Activated CD8-positive, alpha-beta memory T cell treated with anti-CD3 and anti-CD28 coated beads, Interleukin-2, amount 10 ng/mL, durations not matched to agents 7 days and 5 days (primary cell): ENCODE data around the gene PRKCE. TPM values are rescaled to one million over a fixed set of nuclear protein-coding genes. Genes with fewer than 3 reads are reported as not detected.
"Not testable (repeated sequence)": the region's sequence is repeated elsewhere in the genome, so short reads cannot be mapped to it uniquely, and the experiment has no call there.

ENCODE experiments used
- ATAC-seq: fragments of 150-1000 bp; cut with Tn5 transposase; one replicate; pipeline ENCODE4 v1.10.0; 2021; ENCODE audit warnings: moderate library complexity
- CTCF ChIA-PET: fragments of 350-600 bp; sonication (Branson Sonifier 250); formaldehyde crosslinking; loops from one replicate; lab custom pipeline; 2021; ENCODE audit warnings: antibody characterized with exemption; lab: Charles Lee
- DNase-seq: peaks from one replicate; pipeline ENCODE4 v3.0.0-alpha.2; 2020
- H3K27ac Mint-ChIP-seq: one replicate; pipeline ENCODE4 v1.8.0; 2021; ENCODE audit warnings: mild to moderate bottlenecking, mixed read lengths
- H3K27me3 Mint-ChIP-seq: one replicate; pipeline ENCODE4 v1.8.0; 2021; ENCODE audit warnings: mixed read lengths
- H3K36me3 Mint-ChIP-seq: one replicate; pipeline ENCODE4 v1.8.0; 2021; ENCODE audit warnings: mild to moderate bottlenecking, mixed read lengths
- H3K4me1 Mint-ChIP-seq: one replicate; pipeline ENCODE4 v1.8.0; 2021; ENCODE audit warnings: mixed read lengths
- H3K4me3 Mint-ChIP-seq: one replicate; pipeline ENCODE4 v1.8.0; 2021; ENCODE audit warnings: mild to moderate bottlenecking, moderate library complexity, mixed read lengths
- H3K9me3 Mint-ChIP-seq: one replicate; pipeline ENCODE4 v1.8.0; 2022; ENCODE audit warnings: low read depth, mixed read lengths
- total RNA-seq, 2 experiments: library from RNA; stranded (reverse); gene quantifications; one replicate each; pipeline ENCODE4 v1.2.3, GENCODE V29; 2021

The PRKCE gene
- total RNA-seq, 2 experiments from 2014 or later, result 16.7 to 39.2 TPM

GRCh38 chr2:45714679-45715078 lies 63.2 kb downstream of the PRKCE start:
- Mint-ChIP-seq H3K9me3 (no peaks in the 10 kb centered on the region), H3K4me3 (no peak overlapping the region), H3K27ac (no peak overlapping the region), H3K4me1 (no peaks in the 10 kb centered on the region), H3K36me3 (no peaks in the 10 kb centered on the region), H3K27me3 (no peaks in the 10 kb centered on the region)
- ATAC-seq (no peak), DNase-seq (no peak)
- CTCF ChIA-PET, result no interaction called here

GRCh38 chr2:45715601-45716379 lies 64.3 kb downstream of the PRKCE start:
- Mint-ChIP-seq H3K27me3 (no peaks in the 10 kb centered on the region), H3K4me1 (no peaks in the 10 kb centered on the region), H3K27ac (no peak overlapping the region), H3K9me3 (no peaks in the 10 kb centered on the region), H3K36me3 (no peaks in the 10 kb centered on the region), H3K4me3 (no peak overlapping the region)
- ATAC-seq (no peak), DNase-seq (no peak)
- CTCF ChIA-PET, result no interaction called here

DNA sequence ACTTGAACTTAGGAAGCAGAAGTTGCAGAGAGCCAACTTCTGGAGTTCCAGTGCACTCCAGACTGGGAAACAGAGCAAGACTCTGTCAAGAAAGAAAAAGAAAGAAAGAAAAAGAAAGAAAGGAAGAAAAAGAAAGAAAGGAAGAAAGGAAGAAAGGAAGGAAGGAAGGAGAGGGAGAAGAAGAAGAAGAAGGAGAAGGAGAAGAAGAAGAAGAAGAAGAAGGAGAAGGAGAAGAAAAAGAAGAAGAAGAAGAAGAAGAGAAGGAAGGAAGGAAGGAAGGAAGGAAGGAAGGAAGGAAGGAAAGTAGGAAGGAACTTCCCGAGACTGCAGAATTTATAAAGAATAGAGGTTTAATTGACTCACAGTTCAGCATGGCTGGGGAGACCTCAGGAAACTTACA lies 65.0 kb downstream of the PRKCE start:
- H3K36me3 Mint-ChIP-seq, H3K4me3 Mint-ChIP-seq, CTCF ChIA-PET, H3K27me3 Mint-ChIP-seq, H3K4me1 Mint-ChIP-seq, H3K27ac Mint-ChIP-seq, DNase-seq, ATAC-seq, H3K9me3 Mint-ChIP-seq: not testable (repeated sequence)

- H3K4me3 Mint-ChIP-seq, result no peak overlapping the region
- H3K9me3 Mint-ChIP-seq, result no peaks in the 10 kb centered on the region
- H3K27ac Mint-ChIP-seq, result no peak overlapping the region
- CTCF ChIA-PET, result no interaction called here
- DNase-seq (no peak), ATAC-seq (no peak)
- H3K36me3 Mint-ChIP-seq, result no peaks in the 10 kb centered on the region
- no peaks in the 10 kb centered on the region for H3K27me3 Mint-ChIP-seq
- H3K4me1 Mint-ChIP-seq, result no peaks in the 10 kb centered on the region
These were observed 65.4 kb downstream of the PRKCE start for GRCh38 chr2:45716915-45717314.

DNA sequence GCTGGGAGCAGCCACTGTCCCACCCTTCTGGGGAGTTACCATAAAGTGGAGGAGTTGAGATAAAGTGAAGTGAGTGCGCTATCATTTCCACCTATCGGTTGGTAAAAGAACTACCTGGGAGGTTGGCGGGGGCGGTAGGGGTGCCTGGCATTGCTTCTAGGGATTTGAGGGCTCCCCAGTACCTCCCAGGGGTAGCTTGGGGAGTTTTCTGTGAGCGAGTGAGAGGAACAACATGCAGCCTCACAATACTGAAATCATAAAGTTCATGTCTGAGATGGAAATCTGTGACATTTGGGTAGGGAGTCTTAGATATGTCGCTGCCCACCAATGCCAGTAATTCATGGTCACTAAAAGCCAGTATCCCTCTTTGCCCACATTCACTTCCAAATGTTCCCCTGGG lies 68.7 kb downstream of the PRKCE start:
- no peaks in the 10 kb centered on the region for H3K27me3 Mint-ChIP-seq
- H3K36me3 Mint-ChIP-seq, result no peaks in the 10 kb centered on the region
- CTCF ChIA-PET, result no interaction called here
- no peaks in the 10 kb centered on the region for H3K9me3 Mint-ChIP-seq
- H3K27ac Mint-ChIP-seq, result no peak overlapping the region
- ATAC-seq (no peak), DNase-seq (no peak)
- no peak overlapping the region for H3K4me3 Mint-ChIP-seq
- H3K4me1 Mint-ChIP-seq, result peaks cover 12% of the 10 kb centered on the region

- H3K4me1 Mint-ChIP-seq, result peaks cover 12% of the 10 kb centered on the region
- DNase-seq, result no peak
- H3K27me3 Mint-ChIP-seq, result no peaks in the 10 kb centered on the region
- CTCF ChIA-PET, result no interaction called here
- no peak overlapping the region for H3K27ac Mint-ChIP-seq
- H3K9me3 Mint-ChIP-seq, result no peaks in the 10 kb centered on the region
- no peaks in the 10 kb centered on the region for H3K36me3 Mint-ChIP-seq
- H3K4me3 Mint-ChIP-seq, result no peak overlapping the region
- no peak for ATAC-seq
These were observed 69.7 kb downstream of the PRKCE start for GRCh38 chr2:45721150-45721549.

DNA sequence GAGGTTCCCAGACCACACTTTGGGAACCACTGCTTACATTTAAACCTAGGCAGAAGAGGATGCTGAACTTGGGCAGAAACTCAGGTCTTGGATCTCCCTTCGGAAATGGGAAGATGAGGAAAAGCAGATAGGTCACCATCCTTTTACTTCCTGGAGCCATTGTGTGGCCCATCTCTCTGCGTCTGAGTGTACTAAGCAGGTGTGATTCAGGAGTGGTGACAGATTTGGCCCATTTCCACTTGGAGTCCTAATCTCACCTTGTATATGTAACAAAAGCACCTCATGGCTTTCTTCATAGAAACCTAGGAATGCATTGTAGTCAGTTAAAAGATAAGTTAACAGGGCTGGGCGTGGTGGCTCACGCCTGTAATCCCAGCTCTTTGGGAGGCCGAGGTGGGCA lies 71.0 kb downstream of the PRKCE start:
- H3K27ac Mint-ChIP-seq, result no peak overlapping the region
- peaks cover 12% of the 10 kb centered on the region for H3K4me1 Mint-ChIP-seq
- ATAC-seq (no peak), DNase-seq (no peak)
- no peaks in the 10 kb centered on the region for H3K9me3 Mint-ChIP-seq
- no peaks in the 10 kb centered on the region for H3K36me3 Mint-ChIP-seq
- no peaks in the 10 kb centered on the region for H3K27me3 Mint-ChIP-seq
- H3K4me3 Mint-ChIP-seq, result no peak overlapping the region
- CTCF ChIA-PET, result no interaction called here

DNA sequence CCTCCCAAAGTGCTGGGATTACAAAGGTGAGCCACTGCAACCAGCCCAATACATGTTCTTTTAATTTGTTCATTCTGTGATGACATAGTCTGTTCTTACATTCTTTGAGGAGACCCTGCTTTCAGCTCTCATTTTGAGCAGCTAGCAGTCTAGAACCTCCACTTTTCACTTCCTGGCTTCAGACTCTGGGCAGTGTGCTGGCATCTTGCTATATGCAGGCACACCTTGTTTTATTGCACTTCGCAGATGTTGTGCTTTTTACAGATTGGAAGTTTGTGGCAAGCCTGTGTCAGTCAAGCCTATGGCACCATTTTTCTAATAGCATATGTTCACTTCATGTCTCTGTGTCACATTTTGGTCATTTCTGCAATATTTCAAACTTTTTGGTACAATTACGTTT lies 72.4 kb downstream of the PRKCE start:
- Mint-ChIP-seq H3K36me3 (no peaks in the 10 kb centered on the region), H3K27me3 (no peaks in the 10 kb centered on the region), H3K4me3 (no peak overlapping the region), H3K4me1 (peaks cover 12% of the 10 kb centered on the region), H3K9me3 (no peaks in the 10 kb centered on the region), H3K27ac (no peak overlapping the region)
- ATAC-seq (no peak), DNase-seq (no peak)
- CTCF ChIA-PET, result interaction anchor here (1.3 kb wide), 1 partner anchor 81 kb away, joined by 3 read pairs; no protein-coding TSS in a partner anchor

- H3K27me3 Mint-ChIP-seq, result no peaks in the 10 kb centered on the region
- H3K4me3 Mint-ChIP-seq, result no peak overlapping the region
- CTCF ChIA-PET, result no interaction called here
- no peaks in the 10 kb centered on the region for H3K9me3 Mint-ChIP-seq
- no peak for DNase-seq
- no peak for ATAC-seq
- no peaks in the 10 kb centered on the region for H3K36me3 Mint-ChIP-seq
- H3K27ac Mint-ChIP-seq, result no peak overlapping the region
- H3K4me1 Mint-ChIP-seq, result peaks cover 12% of the 10 kb centered on the region
These were observed 72.9 kb downstream of the PRKCE start for GRCh38 chr2:45724335-45724734.

DNA sequence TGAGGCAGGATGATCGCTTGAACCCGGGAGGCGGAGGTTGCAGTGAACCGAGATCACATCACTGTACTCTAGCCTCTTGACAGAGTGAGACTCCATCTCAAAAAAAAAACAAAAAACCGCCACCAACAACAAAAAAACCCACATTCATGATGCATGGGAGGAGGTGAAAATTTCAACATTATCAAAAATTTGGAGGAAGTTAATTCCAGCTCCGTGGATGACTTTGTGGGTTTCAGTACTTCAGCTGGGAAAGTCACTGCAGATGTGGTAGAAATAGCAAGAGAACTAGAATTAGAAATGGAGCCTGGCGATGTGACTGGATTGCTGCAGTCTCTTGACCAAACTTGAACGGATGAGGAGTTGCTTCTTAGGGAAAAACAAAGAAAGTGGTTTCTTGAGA lies 74.3 kb downstream of the PRKCE start:
- Mint-ChIP-seq H3K4me1 (peaks cover 12% of the 10 kb centered on the region), H3K4me3 (no peak overlapping the region), H3K27ac (no peak overlapping the region), H3K27me3 (no peaks in the 10 kb centered on the region), H3K36me3 (no peaks in the 10 kb centered on the region), H3K9me3 (no peaks in the 10 kb centered on the region)
- no peak for ATAC-seq
- DNase-seq, result no peak
- CTCF ChIA-PET, result no interaction called here

DNA sequence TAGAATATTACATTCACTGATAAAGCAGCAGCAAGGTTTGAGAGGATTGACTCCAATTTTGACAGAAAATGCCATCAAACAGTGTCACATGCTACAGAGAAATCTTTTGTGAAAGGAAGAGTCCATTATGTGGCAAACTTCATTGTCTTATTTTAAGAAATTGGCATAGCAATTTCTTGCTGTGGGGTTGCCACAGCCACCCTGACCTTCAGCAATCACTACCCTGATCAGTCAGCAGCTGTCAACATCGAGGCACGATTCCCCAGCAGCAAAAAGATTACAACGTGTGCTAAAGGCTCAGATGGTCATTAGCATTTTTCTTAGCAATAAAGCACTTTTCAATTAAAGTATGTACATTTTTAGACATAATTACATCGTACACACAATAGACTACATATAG lies 74.7 kb downstream of the PRKCE start:
- H3K27me3 Mint-ChIP-seq, result no peaks in the 10 kb centered on the region
- no peak for ATAC-seq
- H3K4me1 Mint-ChIP-seq, result peaks cover 12% of the 10 kb centered on the region
- no peak overlapping the region for H3K27ac Mint-ChIP-seq
- H3K36me3 Mint-ChIP-seq, result no peaks in the 10 kb centered on the region
- H3K9me3 Mint-ChIP-seq, result no peaks in the 10 kb centered on the region
- CTCF ChIA-PET, result no interaction called here
- no peak overlapping the region for H3K4me3 Mint-ChIP-seq
- DNase-seq, result no peak

DNA sequence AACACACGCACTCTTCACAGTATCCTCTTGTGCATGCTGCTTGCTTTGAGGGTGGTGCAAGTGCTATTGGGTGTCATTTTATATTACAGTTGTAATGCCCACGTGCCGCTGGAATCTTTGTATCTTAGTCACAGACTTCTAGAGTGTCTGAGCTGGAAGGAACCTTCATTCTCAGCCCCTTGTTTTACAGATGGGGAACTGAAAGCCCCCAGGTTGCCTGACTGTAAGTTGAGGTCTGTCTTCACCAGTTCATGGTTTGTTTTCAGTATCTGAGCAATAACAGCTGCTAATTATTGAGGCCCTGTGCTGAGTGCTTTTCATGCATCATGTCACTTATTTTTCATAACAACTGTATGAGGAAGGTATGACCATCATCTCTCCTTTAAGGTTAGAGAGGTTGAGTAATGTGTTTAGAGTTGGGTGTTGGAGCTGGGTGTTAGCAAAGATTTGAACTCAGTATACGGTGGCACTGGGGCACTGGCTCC lies 77.0 kb downstream of the PRKCE start:
- H3K4me3 Mint-ChIP-seq, result no peak overlapping the region
- no peaks in the 10 kb centered on the region for H3K36me3 Mint-ChIP-seq
- H3K9me3 Mint-ChIP-seq, result no peaks in the 10 kb centered on the region
- no peaks in the 10 kb centered on the region for H3K27me3 Mint-ChIP-seq
- no peak for ATAC-seq
- peaks cover 10% of the 10 kb centered on the region for H3K4me1 Mint-ChIP-seq
- no peak overlapping the region for H3K27ac Mint-ChIP-seq
- no peak for DNase-seq
- CTCF ChIA-PET, result interaction anchor here (1.5 kb wide), 1 partner anchor 50 kb away, joined by 6 read pairs; no protein-coding TSS in a partner anchor

DNA sequence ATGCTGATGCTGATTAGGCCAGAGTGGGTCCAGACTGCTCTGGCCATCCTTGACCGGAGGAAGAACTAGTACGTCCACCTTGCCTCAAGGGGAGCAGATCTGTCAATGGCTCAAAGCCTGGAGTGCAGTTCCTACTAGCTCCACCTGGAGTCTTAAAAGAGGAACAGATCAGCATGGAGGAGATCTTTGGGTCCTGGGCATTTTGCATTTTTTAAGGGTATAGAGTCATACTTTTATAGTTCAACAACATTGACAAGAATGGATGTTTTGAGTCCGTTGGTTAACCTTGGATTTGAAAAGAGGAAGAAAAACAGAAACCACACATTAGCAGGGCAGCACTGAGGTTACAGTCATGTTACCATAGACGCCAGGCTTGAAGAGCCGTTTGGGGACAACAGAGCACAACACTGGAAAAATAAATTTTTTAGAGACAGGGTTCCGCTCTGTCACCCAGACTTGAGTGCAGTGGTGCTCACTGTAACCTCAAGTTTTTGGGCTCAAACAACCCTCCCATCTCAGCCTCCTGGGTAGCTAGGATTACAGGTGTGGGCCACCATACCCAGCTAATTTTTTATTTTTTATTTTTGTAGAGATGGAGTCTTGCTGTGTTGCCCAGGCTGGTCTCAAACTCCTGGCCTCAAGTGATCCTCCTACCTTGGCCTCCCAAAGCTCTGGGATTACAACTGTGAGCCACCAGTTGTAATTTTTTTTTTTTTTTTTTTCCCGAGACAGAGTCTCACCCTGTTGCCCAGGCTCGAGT lies 78.5 kb downstream of the PRKCE start:
- no peak for ATAC-seq
- CTCF ChIA-PET, result interaction anchor here (1.5 to 2.4 kb wide), 2 partner anchors 49 kb away, joined by 6 to 7 read pairs; no protein-coding TSS in a partner anchor

GRCh38 chr2:45731141-45731540 lies 79.7 kb downstream of the PRKCE start:
- CTCF ChIA-PET, result interaction anchor here (2.4 kb wide), 1 partner anchor 47 kb away, joined by 7 read pairs; no protein-coding TSS in a partner anchor
- no peak for DNase-seq
- Mint-ChIP-seq H3K4me1 (no peaks in the 10 kb centered on the region), H3K9me3 (no peaks in the 10 kb centered on the region), H3K27ac (no peak overlapping the region), H3K27me3 (no peaks in the 10 kb centered on the region), H3K36me3 (no peaks in the 10 kb centered on the region), H3K4me3 (no peak overlapping the region)
- ATAC-seq, result no peak

More for the DNA sequence above, 78.5 kb downstream of the PRKCE start:
- H3K9me3 Mint-ChIP-seq, result no peaks in the 10 kb centered on the region
- H3K36me3 Mint-ChIP-seq, result no peaks in the 10 kb centered on the region
- H3K27me3 Mint-ChIP-seq, result no peaks in the 10 kb centered on the region
- DNase-seq, result no peak
- H3K27ac Mint-ChIP-seq, result no peak overlapping the region
- no peaks in the 10 kb centered on the region for H3K4me1 Mint-ChIP-seq
- no peak overlapping the region for H3K4me3 Mint-ChIP-seq
